ENCODE measurements around the gene SIN3B. TPM values are rescaled to one million over a fixed set of nuclear protein-coding genes. Genes with fewer than 3 reads are reported as not detected.

SIN3B gene, protein sequence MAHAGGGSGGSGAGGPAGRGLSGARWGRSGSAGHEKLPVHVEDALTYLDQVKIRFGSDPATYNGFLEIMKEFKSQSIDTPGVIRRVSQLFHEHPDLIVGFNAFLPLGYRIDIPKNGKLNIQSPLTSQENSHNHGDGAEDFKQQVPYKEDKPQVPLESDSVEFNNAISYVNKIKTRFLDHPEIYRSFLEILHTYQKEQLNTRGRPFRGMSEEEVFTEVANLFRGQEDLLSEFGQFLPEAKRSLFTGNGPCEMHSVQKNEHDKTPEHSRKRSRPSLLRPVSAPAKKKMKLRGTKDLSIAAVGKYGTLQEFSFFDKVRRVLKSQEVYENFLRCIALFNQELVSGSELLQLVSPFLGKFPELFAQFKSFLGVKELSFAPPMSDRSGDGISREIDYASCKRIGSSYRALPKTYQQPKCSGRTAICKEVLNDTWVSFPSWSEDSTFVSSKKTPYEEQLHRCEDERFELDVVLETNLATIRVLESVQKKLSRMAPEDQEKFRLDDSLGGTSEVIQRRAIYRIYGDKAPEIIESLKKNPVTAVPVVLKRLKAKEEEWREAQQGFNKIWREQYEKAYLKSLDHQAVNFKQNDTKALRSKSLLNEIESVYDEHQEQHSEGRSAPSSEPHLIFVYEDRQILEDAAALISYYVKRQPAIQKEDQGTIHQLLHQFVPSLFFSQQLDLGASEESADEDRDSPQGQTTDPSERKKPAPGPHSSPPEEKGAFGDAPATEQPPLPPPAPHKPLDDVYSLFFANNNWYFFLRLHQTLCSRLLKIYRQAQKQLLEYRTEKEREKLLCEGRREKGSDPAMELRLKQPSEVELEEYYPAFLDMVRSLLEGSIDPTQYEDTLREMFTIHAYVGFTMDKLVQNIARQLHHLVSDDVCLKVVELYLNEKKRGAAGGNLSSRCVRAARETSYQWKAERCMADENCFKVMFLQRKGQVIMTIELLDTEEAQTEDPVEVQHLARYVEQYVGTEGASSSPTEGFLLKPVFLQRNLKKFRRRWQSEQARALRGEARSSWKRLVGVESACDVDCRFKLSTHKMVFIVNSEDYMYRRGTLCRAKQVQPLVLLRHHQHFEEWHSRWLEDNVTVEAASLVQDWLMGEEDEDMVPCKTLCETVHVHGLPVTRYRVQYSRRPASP
- 22.6 and 62.6 TPM in 2 replicates for total RNA-seq

DNA sequence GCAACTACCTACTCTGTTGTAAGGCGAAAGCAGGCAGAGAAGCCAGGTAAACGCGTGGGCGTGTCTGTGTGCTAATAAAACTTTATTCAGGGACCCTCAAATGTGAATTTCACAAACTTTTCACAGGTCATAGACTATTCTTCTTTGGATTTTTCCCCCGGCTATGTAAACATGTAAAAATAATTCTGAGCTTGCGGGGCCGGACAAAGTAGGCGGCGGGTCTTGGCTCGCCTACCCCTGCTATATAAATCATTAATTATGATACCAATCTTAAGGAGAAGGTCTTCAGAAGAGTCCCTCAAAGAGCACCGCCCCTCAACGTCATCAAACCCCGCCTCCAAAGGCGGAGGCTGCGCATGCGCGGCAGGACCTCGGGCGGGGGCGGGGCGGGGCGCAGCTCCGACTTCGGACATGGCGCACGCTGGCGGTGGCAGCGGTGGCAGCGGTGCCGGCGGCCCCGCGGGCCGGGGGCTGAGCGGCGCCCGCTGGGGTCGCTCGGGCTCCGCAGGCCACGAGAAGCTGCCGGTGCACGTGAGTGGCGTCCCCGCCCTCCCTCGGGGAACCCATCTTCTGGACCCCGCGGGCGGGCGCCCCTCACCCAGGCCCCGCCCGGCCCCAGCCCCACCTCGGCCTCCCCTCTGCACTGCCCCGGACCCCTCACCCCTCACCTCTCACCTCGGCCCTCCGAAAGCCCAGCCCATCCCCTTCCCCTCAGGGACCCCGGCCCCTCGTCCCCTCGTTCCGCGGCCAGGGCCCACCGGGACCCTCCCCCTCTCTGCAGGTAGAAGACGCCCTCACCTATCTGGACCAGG lies at the start of gene SIN3B:
TSS of gene SIN3B (plus strand) at position 389 of the 812 bp plus-strand sequence. CDS start at position 412, 23 bp downstream.

DNA sequence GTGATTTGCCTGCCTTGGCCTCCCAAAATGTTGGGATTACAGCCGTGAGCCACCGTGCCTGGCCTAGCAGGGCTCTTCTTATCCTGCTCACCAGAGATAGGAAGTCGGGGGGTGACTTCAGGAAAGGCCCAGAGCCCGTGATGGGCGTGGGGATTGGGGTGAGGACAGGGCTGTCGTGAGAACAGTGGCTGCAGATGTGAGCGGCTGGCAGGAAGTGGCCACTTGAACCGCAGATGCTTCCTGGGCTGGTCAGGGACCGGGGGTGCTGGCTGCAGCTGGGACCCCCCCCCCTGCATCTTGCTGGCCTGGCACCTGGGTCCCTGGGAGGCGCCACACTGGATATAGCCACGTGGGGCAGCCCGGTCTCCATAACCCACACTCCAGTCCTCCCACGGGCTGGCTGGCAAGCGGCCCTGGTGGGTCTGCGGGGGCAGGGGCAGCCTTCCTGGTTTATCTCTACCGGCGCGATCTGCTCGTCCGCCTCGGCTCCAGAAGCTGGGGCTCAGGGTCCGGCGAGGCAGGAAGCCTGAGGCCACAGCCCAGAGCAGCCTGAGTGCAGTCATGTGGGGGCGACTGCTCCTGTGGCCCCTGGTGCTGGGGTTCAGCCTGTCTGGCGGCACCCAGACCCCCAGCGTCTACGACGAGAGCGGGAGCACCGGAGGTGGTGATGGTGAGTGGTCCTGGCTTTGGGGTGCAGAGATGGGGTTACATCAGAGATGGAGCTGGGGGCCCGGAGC lies 59.6 kb downstream of the SIN3B start, which contains the start of gene F2RL3:
TSS of gene F2RL3 (plus strand) at position 371 of the 737 bp plus-strand sequence. CDS start at position 562, 191 bp downstream.

Other genes starting within 250 kb of the SIN3B start
- gene MED26, start 201.2 kb upstream of the SIN3B start, total RNA-seq: 4.4 and 9.2 TPM in 2 replicates
- 49.9 and 63.9 TPM in 2 replicates for gene SMIM7, start 169.3 kb upstream of the SIN3B start, total RNA-seq
- 4.4 and 22.5 TPM in 2 replicates for gene TMEM38A, start 168.3 kb upstream of the SIN3B start, total RNA-seq
- gene NWD1, start 109.6 kb upstream of the SIN3B start, total RNA-seq: under 0.01 and 1.2 TPM in 2 replicates
- under 0.01 TPM in 1 of 2 replicates, not detected in the other for gene F2RL3, start 59.6 kb downstream of the SIN3B start, total RNA-seq
- gene CPAMD8, start 197.4 kb downstream of the SIN3B start, total RNA-seq: 0.34 and 2.6 TPM in 2 replicates
- gene HAUS8, start 246.1 kb downstream of the SIN3B start, total RNA-seq: 1.7 and 2.0 TPM in 2 replicates
- 20.2 and 38.2 TPM in 2 replicates for gene MYO9B, start 246.4 kb downstream of the SIN3B start, total RNA-seq

Measured in nasal cavity respiratory epithelium epithelial cell of viscerocranial mucosa (primary cell).